Loucy (cell line): ENCODE results near the gene STK4.

Source experiments
- CTCF ChIP-seq: fragments of 200-600 bp; sonication (generic); conservative IDR thresholded peaks from 2 replicates; pipeline ENCODE4 v1.5.1; 2014; ENCODE audit warnings: mild to moderate bottlenecking, antibody characterized with exemption, low read length
- EZH2phosphoT487 ChIP-seq: fragments of 200-600 bp; IDR thresholded peaks from 2 replicates; pipeline ENCODE4 v1.6.1; 2018; ENCODE audit warnings: antibody characterized with exemption, mild to moderate bottlenecking, moderate library complexity, borderline replicate concordance

DNA sequence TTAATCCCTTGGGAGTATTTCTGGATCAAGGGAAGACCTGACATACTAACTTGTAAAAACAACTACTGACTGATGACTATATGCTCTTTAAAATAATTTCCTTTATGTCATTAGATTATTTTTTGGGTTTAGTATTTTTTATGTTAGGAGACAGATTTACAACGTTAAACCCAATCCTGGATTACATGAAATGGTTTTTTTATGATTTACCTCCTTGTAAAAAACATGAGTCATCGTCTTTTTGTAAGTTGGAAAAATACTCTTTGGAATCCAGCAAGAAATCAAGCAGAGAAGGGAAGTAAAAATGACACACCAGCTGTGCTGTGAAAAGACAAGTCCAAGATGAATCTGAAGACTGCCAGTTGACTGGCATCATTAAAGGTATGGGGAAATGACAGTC lies 6.7 kb downstream of the STK4 start:
- TF ChIP-seq CTCF = no peak
- TF ChIP-seq EZH2phosphoT487 = no peak
